Limb (tissue), 2 donors: ENCODE data around the gene STRADB.
"Not testable (repeated sequence)": the region's sequence is repeated elsewhere in the genome, so short reads cannot be mapped to it uniquely, and the experiment has no call there.

Experiments
- DNase-seq, 2 donors: peaks; one replicate each; pipeline ENCODE4 v3.0.0-alpha.2; 2016; ENCODE audit errors: extremely low spot score in 2 of 2

STRADB gene

DNA sequence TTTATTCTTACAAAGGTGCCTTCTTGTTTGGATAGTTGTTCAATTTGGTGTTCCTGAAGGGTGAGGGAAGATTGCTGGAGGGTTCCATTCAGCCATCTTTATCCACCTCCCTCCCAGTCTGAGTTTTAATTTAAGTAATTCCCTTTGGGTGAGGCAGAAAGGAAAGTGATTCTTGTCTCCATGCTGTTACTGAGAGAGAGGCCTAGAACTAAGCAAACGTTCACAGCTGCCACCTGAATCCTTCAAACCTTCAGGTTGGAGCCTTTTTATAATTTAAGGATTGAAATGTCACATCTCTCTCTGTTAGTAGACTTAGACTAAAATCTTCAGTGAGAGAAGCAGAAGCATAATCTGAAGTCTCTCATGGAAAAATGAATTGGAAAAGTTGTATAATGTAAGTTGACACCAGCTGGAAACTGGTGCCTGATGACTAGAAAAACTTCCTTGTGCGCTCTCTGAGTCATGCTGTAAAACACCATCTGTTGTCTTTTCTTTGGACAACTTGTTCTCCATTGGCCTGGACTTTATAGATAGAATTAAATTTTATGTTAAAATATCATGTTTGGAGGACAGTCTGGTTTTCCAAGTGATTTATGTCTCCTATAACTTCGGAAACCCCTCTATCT lies 14.6 kb downstream of the STRADB start:
- peak in 1 of 2 donors; percentile 82 for DNase-seq

- DNase-seq = no peak
Measured at GRCh38 chr2:201467666-201468065, 16.1 kb downstream of the STRADB start.

DNA sequence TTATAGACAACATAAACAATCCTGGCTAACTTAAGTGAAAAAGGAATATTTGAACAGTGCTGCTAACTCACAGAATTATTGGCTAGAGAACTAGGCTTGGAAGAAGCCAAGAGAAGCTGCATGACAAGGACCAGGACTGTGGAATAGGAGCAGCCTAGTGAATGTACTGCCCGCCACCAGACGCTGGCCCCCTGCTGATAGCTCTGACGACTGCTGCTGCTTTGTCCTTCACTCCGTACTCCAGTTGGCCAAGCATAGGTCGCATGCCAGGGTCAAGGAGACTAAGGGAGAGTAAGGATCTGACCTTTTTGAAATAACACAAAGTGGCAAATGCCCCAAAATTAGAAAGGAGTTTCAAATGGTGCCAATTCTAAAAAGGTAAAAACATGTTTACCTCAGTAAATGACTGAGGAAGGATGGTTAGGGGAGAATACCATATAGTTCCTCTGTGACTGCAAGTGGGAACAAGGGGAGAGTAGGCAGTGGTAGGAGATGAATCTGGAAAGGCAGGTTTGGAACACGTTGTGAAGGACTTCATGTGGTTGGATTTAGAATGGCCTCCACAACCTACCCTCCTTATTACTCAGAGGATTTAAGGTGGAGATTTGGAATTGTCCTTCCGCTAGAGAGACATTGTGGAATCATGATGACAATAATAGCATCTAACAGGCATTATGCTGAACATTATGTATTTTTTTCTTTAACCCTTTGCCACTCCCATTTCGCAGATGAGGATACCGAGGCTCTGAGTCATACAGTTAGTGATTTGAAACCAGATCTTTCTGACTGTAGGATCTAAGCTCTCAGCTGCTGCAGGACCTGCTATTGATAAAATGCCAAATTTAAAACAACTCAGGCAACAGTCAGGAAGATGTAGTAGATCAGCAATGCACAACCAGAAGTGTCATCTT lies 19.5 kb downstream of the STRADB start:
- DNase-seq = no peak

- DNase-seq = peak in 1 of 2 donors; percentile 37
Measured at GRCh38 chr2:201471732-201472393, 20.3 kb downstream of the STRADB start.

DNA sequence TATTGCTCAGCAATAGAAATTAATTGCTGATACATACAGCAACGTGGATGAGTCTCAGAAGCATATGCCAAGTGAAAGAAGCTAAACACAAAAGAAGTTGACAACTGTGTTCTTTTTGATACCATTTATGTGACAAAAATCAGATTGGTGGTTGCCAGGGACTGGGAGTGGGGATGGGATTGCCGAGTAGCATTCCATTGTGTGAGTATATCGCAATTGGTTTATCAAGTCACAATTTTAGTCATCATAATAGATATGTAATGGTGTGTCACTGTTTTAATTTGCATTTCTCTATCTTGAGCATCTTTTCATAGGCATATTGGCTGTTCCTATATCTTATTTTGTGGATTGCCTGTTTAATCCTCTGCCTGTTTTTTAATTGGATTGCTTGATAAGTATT lies 20.9 kb downstream of the STRADB start:
- DNase-seq = no peak

- no peak for DNase-seq
Measured at GRCh38 chr2:201482543-201482942, 31.0 kb downstream of the STRADB start.

DNA sequence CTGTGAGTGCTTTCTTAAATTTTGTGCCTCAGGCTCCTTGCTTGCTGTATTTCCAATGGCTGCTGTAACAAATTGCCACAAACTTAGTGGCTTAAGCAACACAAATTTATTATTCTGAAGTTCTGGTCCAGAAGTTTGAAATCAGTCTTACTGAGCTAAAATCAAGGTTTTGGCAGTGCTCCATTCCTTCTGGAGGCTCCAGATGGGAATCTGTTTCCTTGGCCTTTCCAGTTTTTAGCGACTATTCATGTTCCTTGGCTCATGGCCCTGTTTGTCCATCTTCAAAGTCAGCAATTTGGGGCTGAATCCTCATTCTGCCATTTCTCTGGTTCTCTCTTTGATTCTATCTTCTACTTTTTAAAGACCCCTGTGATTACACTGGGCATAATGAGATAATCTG lies 31.8 kb downstream of the STRADB start:
- DNase-seq = no peak

DNA sequence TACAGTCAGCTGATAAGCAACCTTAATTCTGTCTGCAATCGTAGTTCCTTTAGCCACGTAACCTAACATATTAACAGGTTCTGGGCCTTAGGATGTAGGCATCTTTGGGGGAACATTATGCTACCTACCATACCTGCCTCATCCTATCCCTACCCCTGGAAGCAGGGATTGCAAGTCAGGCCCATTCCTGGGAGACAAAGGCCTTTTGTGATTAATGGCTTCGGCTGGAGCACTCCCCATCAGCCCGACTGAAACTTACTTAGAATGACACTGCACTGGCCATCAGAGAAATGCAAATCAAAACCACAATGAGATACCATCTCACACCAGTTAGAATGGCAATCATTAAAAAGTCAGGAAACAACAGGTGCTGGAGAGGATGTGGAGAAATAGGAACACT lies 32.2 kb downstream of the STRADB start:
- not testable (repeated sequence) for DNase-seq

DNA sequence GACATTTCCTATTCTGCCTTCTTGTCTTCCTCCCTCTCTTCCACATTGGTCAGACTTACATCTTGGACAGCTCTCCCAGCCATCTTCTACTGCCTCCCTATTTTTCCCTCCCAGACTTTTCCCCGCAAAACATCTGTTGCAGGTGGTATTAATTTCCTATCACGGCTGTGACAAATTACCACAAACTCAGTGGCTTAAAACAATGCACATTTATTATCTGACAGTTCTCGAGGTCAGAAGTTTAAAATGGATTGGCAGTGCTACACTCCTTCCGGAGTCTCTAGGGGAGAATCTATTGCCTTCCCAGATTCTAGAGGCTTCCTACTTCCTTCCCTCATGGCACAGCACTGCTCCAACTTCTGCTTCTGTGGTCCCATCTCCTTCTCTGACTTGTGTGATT lies 33.3 kb downstream of the STRADB start:
- peak in 1 of 2 donors; percentile 36 for DNase-seq

- DNase-seq = no peak
Measured at GRCh38 chr2:201490291-201490690, 38.8 kb downstream of the STRADB start.

GRCh38 chr2:201496785-201497184 lies 45.2 kb downstream of the STRADB start:
- DNase-seq = no peak

- DNase-seq = no peak
Measured at GRCh38 chr2:201500534-201500933, 49.0 kb downstream of the STRADB start.

DNA sequence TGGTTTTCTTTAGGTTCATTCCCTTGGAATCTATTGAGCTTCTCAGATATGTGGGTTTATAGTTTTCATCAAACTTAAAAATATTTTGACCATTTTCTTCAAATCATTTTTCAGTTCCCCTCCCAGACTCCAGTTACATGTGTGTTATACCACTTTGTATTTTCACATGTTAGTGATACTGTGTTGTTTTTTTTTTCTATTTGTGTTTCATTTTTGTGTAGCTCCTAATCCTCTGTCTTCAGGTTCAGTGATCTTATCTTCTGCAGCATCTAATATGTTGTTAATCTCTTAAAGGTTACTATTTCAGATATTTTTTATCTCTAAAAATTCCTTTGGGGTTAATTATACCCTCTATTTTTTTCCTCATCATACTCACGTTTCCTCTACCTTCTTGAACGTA lies 51.2 kb downstream of the STRADB start:
- no peak for DNase-seq

DNA sequence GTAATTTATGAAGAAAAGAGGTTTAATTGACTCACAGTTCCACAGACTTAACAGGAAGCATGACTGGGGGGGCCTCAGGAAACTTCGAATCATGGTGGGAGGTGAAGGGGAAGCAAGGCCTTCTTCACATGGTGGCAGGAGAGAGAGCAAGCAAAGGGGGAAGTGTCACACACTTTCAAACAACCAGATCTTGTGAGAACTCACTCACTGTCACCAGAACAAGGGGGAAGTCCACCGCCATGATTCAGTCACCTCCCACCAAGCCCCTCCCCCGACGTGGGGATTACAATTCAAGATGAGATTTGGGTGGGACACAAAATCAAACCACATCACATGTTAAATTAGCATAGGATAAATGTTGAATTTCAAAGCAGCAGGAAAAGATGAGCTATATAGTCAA lies 56.2 kb downstream of the STRADB start:
- DNase-seq = no peak

DNA sequence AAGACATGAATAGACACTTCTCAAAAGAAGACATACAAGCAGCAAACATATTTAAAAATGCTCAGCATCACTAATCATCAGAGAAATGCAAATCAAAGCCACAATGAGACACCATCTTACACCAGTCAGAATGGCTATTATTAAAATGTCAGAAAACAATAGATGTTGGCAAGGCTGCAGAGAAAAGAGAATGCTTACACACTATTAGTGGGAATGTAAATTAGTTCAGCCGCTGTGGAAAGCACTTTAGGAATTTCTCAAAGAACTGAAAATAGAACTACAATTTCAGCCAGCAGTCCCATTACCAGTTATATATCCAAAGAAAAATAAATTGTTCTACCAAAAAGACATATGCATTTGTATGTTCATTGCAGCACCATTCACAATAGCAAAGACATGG lies 61.7 kb downstream of the STRADB start:
- no peak for DNase-seq

DNA sequence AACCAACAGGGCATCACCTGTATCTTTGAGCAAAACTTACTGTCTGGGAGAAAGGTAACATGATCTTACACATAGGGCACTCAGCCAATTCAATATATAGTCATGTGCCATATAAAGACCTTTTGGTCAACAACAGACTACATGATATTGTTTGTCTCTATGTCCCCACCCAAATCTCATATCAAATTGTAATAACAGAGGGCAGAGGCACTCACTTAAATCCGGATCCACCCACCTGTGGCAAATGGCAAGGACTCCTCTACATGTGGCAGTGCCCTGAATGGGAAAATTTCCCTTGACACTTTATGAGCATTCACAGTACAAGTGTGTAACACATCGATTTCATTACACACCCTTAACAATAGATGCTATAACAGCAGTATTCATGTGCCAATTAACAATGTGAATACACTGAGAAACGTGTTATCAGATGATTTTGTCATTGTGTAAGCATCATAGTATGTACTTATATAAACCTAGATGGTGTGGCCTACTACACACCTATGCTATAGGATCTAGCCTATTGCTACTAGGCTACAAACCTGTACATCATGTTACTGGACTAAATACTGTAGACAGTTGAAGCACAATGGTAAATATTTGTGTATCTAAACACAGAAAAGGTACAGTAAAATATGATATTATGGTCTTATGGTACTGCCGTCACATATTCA lies 64.2 kb downstream of the STRADB start:
- DNase-seq = no peak

DNA sequence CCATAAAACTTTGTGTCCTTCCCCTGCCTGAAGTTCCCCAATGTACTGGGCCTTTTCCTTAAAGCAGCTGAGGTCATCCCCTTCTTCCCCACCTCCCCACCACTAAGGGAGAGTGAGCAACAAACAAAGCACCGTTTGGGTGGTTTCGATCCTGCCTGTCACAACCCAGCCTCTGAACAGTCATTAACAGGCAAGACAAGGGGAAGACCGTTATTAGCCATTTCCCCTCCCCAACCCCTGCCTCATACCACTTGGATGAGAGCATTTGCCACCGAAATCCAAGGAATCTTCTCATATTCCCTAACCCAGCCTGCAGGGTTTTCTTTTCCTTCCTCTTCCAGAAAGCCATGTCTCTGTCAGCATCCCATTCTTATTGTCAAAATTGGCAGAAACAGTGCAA lies 65.6 kb downstream of the STRADB start:
- no peak for DNase-seq

DNA sequence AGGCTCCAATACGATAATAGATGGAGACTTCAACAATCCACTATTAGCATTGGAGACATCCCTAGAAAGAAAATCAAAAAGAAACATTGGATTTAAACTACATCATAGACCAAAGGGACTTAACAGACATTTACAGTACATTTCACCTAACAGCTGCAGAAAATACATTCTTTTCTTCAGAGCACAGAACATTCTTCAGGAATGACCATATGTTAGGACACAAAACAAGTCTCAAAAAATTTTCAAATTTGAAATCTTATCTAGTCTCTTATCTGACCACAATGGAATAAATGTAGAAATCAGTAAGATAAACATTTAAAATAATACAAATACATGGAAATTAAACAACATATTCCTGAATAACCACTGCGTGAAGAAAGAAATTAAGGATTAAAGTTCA lies 68.7 kb downstream of the STRADB start:
- DNase-seq = no peak

DNA sequence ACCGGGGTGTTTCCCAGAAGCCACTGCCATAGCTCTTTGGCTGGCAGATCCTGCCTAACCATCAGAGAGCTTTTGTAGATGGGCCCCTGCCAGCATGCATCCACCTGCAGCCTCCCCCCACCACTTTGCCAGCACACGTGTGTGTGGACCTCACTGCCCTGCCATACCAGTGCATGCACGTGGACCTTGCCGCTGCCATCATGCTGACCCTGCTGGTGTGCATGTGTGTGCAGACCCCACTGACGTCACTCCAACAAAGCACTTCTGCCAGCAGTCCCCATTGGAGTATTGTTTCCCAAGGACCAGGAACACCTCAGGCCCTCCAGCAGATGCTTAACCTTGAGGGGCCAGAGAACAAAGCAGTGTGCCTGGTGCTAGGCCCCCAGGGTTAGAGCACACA lies 71.4 kb downstream of the STRADB start:
- DNase-seq = no peak

DNA sequence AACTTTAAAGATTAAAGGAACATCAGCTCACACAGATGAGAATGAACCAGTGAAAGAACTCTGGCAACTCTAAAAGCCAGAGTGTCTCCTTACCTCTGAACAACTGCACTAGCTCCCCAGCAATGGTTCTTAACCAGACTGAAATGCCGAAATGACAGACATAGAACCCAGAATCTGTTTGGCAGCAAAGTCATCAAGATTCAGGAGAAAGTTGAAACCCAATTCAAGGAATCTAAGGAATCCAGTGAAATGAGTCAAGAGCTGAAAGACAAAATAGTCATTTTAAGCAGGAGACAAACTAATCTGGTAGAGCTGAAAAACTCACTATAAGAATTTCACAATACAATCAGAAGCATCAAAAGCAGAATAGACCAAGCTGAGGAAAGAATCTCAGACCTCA lies 72.0 kb downstream of the STRADB start:
- DNase-seq = no peak
